SK-N-MC (cell line): Measurements from ENCODE around the gene CCIN.

Experiments used
- FOXP2 ChIP-seq: optimal IDR thresholded peaks from 2 replicates; pipeline ENCODE3; 2011; ENCODE audit warnings: mild to moderate bottlenecking, moderate library complexity; ENCODE audit not compliant: insufficient read depth; ENCODE audit errors: extremely low read length, control extremely low read depth
- POLR2AphosphoS5 ChIP-seq: IDR thresholded peaks from 2 replicates; pipeline ENCODE4 v1.6.1; 2012; ENCODE audit warnings: mild to moderate bottlenecking, low read depth, low read length, borderline replicate concordance

GRCh38 chr9:36151316-36152210 lies 17.6 kb upstream of the CCIN start:
- TF ChIP-seq FOXP2 (no peak), POLR2AphosphoS5 (0 out of 2 replicates have a peak, but pooled peaks have one; percentile 21)
